Erythroblast (primary cell): Measurements from ENCODE around the gene BFSP2.

ENCODE experiments used
- GATA1 ChIP-seq: IDR thresholded peaks from 2 replicates; pipeline ENCODE4 v1.6.1; 2011; ENCODE audit warnings: low read depth, mild to moderate bottlenecking, control low read depth, low read length, moderate library complexity
- POLR2A ChIP-seq: IDR thresholded peaks from 2 replicates; pipeline ENCODE4 v1.6.1; 2011; ENCODE audit warnings: mild to moderate bottlenecking, low read length

GRCh38 chr3:133520286-133520685 is 120.4 kb downstream of the BFSP2 start:
- TF ChIP-seq POLR2A = no peak
- TF ChIP-seq GATA1 = no peak
